Measurements from ENCODE around the gene POGZ. TPM values are rescaled to one million over a fixed set of nuclear protein-coding genes. Genes with fewer than 3 reads are reported as not detected.
"Not testable (repeated sequence)": the region's sequence is repeated elsewhere in the genome, so short reads cannot be mapped to it uniquely, and the experiment has no call there.

Gene POGZ
- polyA plus RNA-seq, 2 of the 4 experiments (the other 2 are of a cell fraction): 20.8 to 44.1 TPM

DNA sequence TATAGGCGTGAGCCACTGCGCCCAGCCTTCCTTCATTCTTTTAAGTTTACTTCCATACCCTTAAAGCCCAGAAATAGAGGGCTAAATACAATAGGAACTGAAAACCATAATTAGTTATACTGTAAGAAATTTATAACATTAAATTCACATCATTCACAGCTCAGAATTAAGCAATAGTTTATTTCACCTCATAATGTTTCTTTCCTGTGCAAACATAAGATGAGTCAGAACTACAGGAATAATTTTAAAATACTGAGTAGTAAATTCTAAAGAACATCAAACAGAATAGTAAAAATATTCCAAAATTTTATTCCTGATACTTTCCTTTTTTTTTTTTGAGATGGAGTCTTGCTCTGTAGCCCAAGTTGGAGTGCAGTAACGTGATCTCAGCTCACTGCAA, 24.1 kb downstream of the POGZ start:
- no peaks in the 10 kb centered on the region for H3K9me3 ChIP-seq
- peaks cover 19% of the 10 kb centered on the region for H3K4me1 ChIP-seq
- H3K4me2 ChIP-seq: peak overlapping the region; percentile 22; the same call in 2 of the 3 replicates
- FAIRE-seq: no peak
- ChIA-PET POLR2A (no interaction called here), CTCF (interaction anchor here (0.7 to 2.7 kb wide), 9 partner anchors 9 to 401 kb away, joined by 3 to 9 read pairs (median 4); partner anchors contain the start of gene TUFT1)
- TF ChIP-seq FOSL2 (IDR thresholded peaks at IDR 0.05) (no peak), FOSL2 (CRISPR knock-in tag; IDR thresholded peaks at IDR 0.05) (0 out of 2 replicates have a peak, but pooled peaks have one; percentile 9), CEBPB (IDR thresholded peaks at IDR 0.05) (peak in 1 of 2 experiments; percentile 40; a peak in 1 of 4 replicates), MYC (IDR thresholded peaks at IDR 0.05; ENCODE audit: borderline replicate concordance, low read length) (no peak)
- ATAC-seq: no peak
- H3K4me3 ChIP-seq: no peak overlapping the region
- no peak for DNase-seq (ENCODE audit: low read depth in 1 of 2, low spot score in 1 of 2)
- H3K27ac ChIP-seq: peak overlapping the region in 1 of 2 experiments; percentile 46; a peak in 1 of 6 replicates
- WGBS (ENCODE audit: missing lambda C conversion rate): 85% methylated on average over 3 of the region's 3 CpGs

DNA sequence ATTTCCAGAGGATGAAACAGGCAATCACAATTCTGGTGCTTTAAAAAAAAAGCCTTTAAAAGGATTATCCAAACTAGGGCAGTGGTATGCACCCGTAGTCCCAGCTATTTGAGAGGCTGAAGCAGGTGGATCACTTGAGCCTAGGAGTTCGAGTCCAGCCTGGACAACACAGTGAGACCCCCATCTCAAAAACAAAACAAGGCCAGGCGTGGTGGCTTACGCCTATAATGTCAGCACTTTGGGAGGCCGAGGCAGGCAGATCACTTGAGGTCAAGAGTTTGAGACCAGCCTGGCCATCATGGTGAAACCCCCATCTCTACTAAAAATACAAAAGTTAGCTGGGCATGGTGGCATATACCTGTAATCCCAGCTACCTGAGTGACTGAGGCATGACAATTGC, 25.5 kb downstream of the POGZ start:
- not testable (repeated sequence) for H3K4me2 ChIP-seq; ATAC-seq; H3K4me3 ChIP-seq; DNase-seq (ENCODE audit: low read depth in 1 of 2, low spot score in 1 of 2); H3K27ac ChIP-seq; H3K9me3 ChIP-seq; FAIRE-seq
- H3K4me1 ChIP-seq: peaks cover 22% of the 10 kb centered on the region
- WGBS (ENCODE audit: missing lambda C conversion rate): 89% methylated on average over 5 of the region's 5 CpGs
- POLR2A ChIA-PET: interaction anchor here (0.6 kb wide), 1 partner anchor 222 kb away, joined by 3 read pairs; no protein-coding TSS in a partner anchor
- CTCF ChIA-PET: interaction anchor here (0.5 to 2.1 kb wide), 5 partner anchors 11 to 140 kb away, joined by 3 to 6 read pairs (median 4); partner anchors contain the start of gene TUFT1

DNA sequence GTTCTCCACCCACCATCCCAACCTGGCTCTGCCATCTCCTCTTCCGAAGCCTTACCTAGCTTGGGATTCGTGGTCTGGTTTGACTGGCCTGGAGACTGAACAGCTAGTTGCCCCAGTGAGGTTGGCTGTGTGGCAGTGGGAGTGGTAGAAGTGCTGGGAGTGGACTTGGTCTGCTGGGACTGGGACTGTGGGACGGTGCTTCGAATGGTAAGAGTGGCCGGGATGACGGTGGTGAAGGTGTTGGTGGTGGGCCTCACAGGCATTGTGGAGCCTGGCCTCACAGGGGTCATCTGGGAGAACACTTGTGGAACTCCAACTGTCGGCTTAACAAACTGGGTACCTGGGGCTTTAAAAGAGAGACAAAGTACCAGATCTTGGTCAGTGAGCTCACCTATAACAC, 31.2 kb downstream of the POGZ start:
- 95% methylated on average over 7 of the region's 7 CpGs for WGBS (ENCODE audit: missing lambda C conversion rate)
- FAIRE-seq (no peak), DNase-seq (ENCODE audit: low read depth in 1 of 2, low spot score in 1 of 2) (no peak), ATAC-seq (no peak)
- TF ChIP-seq TFCP2L1 (CRISPR knock-in tag; IDR thresholded peaks at IDR 0.05) (no peak), TP53 (CRISPR knock-in tag; IDR thresholded peaks at IDR 0.05) (no peak), ZFP36 (IDR thresholded peaks at IDR 0.05; ENCODE audit: borderline replicate concordance, partially characterized antibody) (no peak), CBX2 (IDR thresholded peaks at IDR 0.05; ENCODE audit: borderline replicate concordance, low read depth) (no peak), KDM5A (IDR thresholded peaks at IDR 0.05) (no peak), ZNF302 (CRISPR knock-in tag; IDR thresholded peaks at IDR 0.05) (no peak), NR3C1 (IDR thresholded peaks at IDR 0.05) (no peak), FOSB (CRISPR knock-in tag; IDR thresholded peaks at IDR 0.05) (no peak), EHF (CRISPR knock-in tag; IDR thresholded peaks at IDR 0.05) (no peak), PHF8 (IDR thresholded peaks at IDR 0.05; ENCODE audit: borderline replicate concordance, low read depth) (no peak)
- TF ChIP-seq, protein P1, sequence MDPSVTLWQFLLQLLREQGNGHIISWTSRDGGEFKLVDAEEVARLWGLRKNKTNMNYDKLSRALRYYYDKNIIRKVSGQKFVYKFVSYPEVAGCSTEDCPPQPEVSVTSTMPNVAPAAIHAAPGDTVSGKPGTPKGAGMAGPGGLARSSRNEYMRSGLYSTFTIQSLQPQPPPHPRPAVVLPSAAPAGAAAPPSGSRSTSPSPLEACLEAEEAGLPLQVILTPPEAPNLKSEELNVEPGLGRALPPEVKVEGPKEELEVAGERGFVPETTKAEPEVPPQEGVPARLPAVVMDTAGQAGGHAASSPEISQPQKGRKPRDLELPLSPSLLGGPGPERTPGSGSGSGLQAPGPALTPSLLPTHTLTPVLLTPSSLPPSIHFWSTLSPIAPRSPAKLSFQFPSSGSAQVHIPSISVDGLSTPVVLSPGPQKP (IDR thresholded peaks at IDR 0.05; ENCODE audit: low read depth, low read length): no peak
- CTCF ChIA-PET: interaction anchor here (0.8 to 1.4 kb wide), 4 partner anchors 16 to 362 kb away, joined by 3 to 4 read pairs (median 4); partner anchors contain the start of genes PSMB4 and TDRKH
- POLR2A ChIA-PET: no interaction called here
- H3K9me3 ChIP-seq: no peaks in the 10 kb centered on the region
- 0 out of 3 replicates have a peak, but pooled peaks cover 7% of the 10 kb centered on the region for H3K4me1 ChIP-seq
- no peak overlapping the region for H3K27ac ChIP-seq
- no peak overlapping the region for H3K4me3 ChIP-seq
- H3K4me2 ChIP-seq: no peak overlapping the region

DNA sequence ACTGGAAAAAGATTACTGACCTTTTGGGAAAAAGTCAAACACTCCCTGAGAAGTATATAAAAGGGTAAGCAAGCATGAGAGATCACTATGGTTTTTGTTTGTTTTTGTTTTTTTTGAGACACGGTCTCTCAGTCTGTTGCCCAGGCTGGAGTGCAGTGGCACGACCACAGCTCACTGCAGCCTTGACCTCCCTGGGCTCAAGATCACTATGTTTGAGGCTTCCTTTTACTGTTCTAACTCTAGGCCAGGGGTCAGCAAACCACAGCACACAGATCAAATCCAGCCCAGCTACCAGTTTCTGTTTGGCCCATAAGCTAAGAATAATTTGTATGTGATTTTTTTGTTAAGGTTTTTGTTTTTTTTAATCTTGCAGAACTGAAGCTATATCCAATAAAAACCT, 34.2 kb downstream of the POGZ start:
- H3K9me3 ChIP-seq: no peaks in the 10 kb centered on the region
- no peak for TF ChIP-seq HDAC2 (IDR thresholded peaks at IDR 0.05)
- 85% methylated on average over 2 of the region's 2 CpGs for WGBS (ENCODE audit: missing lambda C conversion rate)
- DNase-seq (ENCODE audit: low read depth in 1 of 2, low spot score in 1 of 2) (no peak), FAIRE-seq (no peak), ATAC-seq (no peak)
- H3K4me2 ChIP-seq: no peak overlapping the region
- H3K27ac ChIP-seq: no peak overlapping the region
- ChIA-PET POLR2A (no interaction called here), CTCF (interaction anchor here (0.8 to 1.3 kb wide), 3 partner anchors 13 to 310 kb away, joined by 3 to 6 read pairs (median 3); partner anchors contain the start of gene PSMB4)
- H3K4me3 ChIP-seq: no peak overlapping the region
- 0 out of 3 replicates have a peak, but pooled peaks cover 2% of the 10 kb centered on the region for H3K4me1 ChIP-seq

DNA sequence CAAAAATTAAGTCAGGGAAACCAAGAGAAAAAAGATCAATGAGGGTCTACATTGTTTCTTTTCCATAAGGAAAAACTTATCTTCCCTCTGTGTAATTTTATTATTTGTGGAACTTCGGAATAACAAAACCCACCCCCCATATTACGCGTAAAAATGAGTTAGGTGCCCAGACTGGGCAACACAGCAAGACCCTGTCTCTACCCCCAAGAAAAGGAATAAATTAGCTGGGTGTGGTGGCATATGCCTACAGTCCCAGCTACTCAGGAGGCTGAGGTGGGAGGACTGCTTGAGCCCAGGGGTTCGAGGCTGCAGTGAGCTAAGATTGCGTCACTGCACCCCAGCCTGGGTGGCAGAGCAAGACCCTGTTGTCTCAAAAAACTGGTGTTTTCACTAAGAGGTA, 39.5 kb downstream of the POGZ start:
- CTCF ChIA-PET: interaction anchor here (1.3 kb wide), 2 partner anchors 10 to 14 kb away, joined by 3 read pairs; no protein-coding TSS in a partner anchor
- H3K4me3 ChIP-seq: no peak overlapping the region
- H3K4me2 ChIP-seq: no peak overlapping the region
- TF ChIP-seq ZSCAN20 (CRISPR knock-in tag; IDR thresholded peaks at IDR 0.05): no peak
- no peak for ATAC-seq
- WGBS (ENCODE audit: missing lambda C conversion rate): 86% methylated on average over 5 of the region's 5 CpGs
- H3K27ac ChIP-seq: no peak overlapping the region
- FAIRE-seq: no peak
- POLR2A ChIA-PET: no interaction called here
- no peaks in the 10 kb centered on the region for H3K9me3 ChIP-seq
- no peak for DNase-seq (ENCODE audit: low read depth in 1 of 2, low spot score in 1 of 2)
- no peaks in the 10 kb centered on the region for H3K4me1 ChIP-seq
